ENCODE measurements around the gene GAS2L2.

GRCh38 chr17:35752471-35752870 lies 568 bp downstream of the GAS2L2 start:
- TF ChIP-seq CTCF (IDR thresholded peaks at IDR 0.05) (no peak), MAX (CRISPR knock-in tag; IDR thresholded peaks at IDR 0.05) (no peak), E2F4 (CRISPR knock-in tag; IDR thresholded peaks at IDR 0.05; ENCODE audit: borderline replicate concordance, low read depth) (no peak), HMGXB4 (CRISPR knock-in tag; IDR thresholded peaks at IDR 0.05) (no peak), TEAD4 (CRISPR knock-in tag; IDR thresholded peaks at IDR 0.05) (no peak), FOXK1 (CRISPR knock-in tag; IDR thresholded peaks at IDR 0.05) (no peak)
